T-helper 17 cell (primary cell): ENCODE data around the gene CYP1B1. TPM values are rescaled to one million over a fixed set of nuclear protein-coding genes. Genes with fewer than 3 reads are reported as not detected.

Source experiments
- ATAC-seq: fragments of 150-1000 bp; cut with Tn5 transposase; 2 replicates; pipeline ENCODE4 v1.10.0; 2021; ENCODE audit warnings: mild to moderate bottlenecking, moderate library complexity
- DNase-seq, 3 donors: peaks; one replicate each; pipeline versions ENCODE4 v3.0.0 to v3.0.0-alpha.2; 2020 to 2021
- H3K9me3 ChIP-seq: one replicate; pipeline ENCODE4 v1.7.0; 2013; ENCODE audit warnings: low read length, mild to moderate bottlenecking; ENCODE audit not compliant: control insufficient read depth, poor library complexity, severe bottlenecking
- H3K27ac Mint-ChIP-seq: one replicate; pipeline ENCODE4 v1.8.0; 2022; ENCODE audit warnings: mild to moderate bottlenecking, moderate library complexity, mixed read lengths
- H3K27me3 Mint-ChIP-seq: one replicate; pipeline ENCODE4 v1.8.0; 2022; ENCODE audit warnings: mixed read lengths
- H3K36me3 Mint-ChIP-seq: one replicate; pipeline ENCODE4 v1.8.0; 2022; ENCODE audit warnings: low read depth, mixed read lengths
- H3K4me1 Mint-ChIP-seq: one replicate; pipeline ENCODE4 v1.8.0; 2022; ENCODE audit warnings: mild to moderate bottlenecking, mixed read lengths
- H3K4me3 Mint-ChIP-seq: one replicate; pipeline ENCODE4 v1.8.0; 2022; ENCODE audit warnings: mild to moderate bottlenecking, moderate library complexity, mixed read lengths
- total RNA-seq, 4 donors: library from RNA in 2 of 4; stranded (reverse) in 2 of 4; gene quantifications; one replicate each; pipeline ENCODE4 v1.2.3 and lab custom pipeline; 2022 to 2026

Gene CYP1B1
- total RNA-seq, 2 donors from 2014 or later: 0.44 to 1.4 TPM

DNA sequence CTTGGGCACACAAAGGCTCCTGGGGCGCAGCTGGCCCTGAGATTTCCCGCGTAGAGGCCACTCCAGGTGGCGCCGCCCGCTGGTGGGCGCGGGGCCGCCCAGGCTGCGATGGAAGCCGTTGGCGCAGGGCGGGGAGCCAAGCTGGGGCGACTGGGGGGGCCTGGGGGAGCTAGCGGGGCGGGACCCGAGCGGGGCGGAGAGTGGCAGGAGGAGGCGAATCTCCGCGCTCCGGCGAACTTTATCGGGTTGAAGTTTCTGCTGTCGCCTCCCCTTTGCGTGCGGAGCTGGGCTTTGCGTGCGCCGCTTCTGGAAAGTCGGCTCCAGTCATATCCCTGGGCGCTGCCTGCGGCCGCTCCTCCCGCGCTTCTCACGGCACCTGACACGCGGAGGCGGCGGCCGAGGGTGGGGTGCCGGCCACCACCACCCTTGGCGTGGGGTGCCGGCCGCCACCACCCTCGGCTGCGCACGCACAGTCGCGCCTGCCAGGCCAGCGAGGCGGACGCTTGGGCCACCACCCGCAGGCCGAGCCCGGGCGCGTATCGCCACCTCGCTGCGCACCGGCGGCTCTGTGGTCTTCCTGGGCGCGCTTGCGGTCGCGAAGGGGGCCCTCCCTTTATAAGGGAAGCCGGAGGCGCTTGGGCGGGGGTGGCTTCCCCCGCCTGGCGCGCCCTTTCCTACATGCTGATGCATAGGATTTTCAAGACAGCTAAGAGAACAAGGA, 919 bp upstream of the CYP1B1 start:
- Mint-ChIP-seq H3K27ac (no peak overlapping the region), H3K4me3 (peak overlapping the region; percentile 59), H3K36me3 (peaks cover 3% of the 10 kb centered on the region), H3K4me1 (peaks cover 8% of the 10 kb centered on the region), H3K27me3 (peaks cover 65% of the 10 kb centered on the region)
- peak; percentile 41 for ATAC-seq
- no peak for DNase-seq
- H3K9me3 ChIP-seq: no peaks in the 10 kb centered on the region

DNA sequence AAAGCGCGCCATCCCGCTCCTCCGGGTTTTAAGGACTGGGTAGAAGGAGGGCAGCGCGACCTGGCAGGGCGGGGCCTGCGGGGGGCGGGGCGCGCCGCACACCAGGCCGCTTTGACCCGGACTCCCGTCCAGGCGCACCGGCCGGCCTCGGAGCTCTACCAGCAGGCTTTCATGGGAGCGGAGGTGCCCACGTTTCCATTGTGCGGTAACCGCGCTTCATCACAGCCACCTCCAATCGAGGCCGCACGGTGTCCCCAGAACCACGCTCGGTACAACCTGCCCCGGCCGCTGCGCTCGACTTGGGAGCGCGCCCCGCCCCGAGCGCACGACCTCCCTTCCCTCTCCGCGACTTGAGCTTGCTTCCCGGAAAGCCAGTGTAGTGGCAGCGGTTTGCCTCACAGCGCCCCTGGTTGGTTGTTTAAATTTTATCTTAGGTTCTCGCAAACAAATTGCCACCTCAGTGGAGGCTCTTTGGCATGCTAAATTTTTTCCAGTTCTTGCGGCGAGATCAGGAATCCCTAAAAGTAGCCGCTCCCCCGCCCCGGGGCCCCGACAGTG, 280 bp upstream of the CYP1B1 start:
- Mint-ChIP-seq H3K27ac (no peak overlapping the region), H3K4me1 (peaks cover 8% of the 10 kb centered on the region), H3K36me3 (peaks cover 3% of the 10 kb centered on the region), H3K27me3 (peaks cover 61% of the 10 kb centered on the region), H3K4me3 (peak overlapping the region; percentile 59)
- no peaks in the 10 kb centered on the region for H3K9me3 ChIP-seq
- no peak for DNase-seq
- peak; percentile 35 for ATAC-seq

DNA sequence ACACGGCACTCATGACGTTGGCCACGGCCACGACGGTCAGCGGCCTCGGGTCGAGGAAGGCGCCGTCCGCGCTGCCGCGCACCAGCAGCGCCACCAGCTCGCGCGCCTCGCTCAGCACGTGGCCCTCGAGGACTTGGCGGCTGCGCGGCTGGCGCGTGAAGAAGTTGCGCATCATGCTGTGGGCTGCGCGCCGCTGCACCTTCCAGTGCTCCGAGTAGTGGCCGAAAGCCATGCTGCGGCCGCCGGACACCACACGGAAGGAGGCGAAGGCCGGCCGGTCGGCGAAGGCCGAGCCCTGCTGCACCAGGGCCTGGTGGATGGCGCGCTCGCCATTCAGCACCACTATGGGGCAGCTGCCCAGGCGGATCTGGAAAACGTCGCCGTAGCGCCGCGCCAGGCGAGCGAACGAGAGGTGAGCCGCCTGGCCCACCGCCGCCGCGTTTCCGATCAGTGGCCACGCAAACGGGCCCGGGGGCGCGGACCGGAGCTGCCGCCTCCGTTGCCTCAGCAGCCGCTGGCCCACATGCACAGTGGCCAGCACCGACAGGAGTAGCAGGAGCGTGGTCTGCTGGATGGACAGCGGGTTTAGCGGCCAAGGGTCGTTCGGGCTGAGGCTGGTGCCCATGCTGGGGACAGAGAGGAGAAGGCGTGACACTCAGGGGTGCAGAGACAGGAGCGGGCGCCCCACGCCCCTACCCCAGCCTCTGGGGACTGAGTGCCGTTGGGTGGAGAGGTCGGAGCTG, 1.0 kb downstream of the CYP1B1 start:
- Mint-ChIP-seq H3K27me3 (peaks cover 58% of the 10 kb centered on the region), H3K36me3 (peaks cover 2% of the 10 kb centered on the region), H3K4me3 (peak overlapping the region; percentile 56), H3K27ac (no peak overlapping the region), H3K4me1 (peaks cover 8% of the 10 kb centered on the region)
- DNase-seq (no peak), ATAC-seq (no peak)
- H3K9me3 ChIP-seq: no peaks in the 10 kb centered on the region

DNA sequence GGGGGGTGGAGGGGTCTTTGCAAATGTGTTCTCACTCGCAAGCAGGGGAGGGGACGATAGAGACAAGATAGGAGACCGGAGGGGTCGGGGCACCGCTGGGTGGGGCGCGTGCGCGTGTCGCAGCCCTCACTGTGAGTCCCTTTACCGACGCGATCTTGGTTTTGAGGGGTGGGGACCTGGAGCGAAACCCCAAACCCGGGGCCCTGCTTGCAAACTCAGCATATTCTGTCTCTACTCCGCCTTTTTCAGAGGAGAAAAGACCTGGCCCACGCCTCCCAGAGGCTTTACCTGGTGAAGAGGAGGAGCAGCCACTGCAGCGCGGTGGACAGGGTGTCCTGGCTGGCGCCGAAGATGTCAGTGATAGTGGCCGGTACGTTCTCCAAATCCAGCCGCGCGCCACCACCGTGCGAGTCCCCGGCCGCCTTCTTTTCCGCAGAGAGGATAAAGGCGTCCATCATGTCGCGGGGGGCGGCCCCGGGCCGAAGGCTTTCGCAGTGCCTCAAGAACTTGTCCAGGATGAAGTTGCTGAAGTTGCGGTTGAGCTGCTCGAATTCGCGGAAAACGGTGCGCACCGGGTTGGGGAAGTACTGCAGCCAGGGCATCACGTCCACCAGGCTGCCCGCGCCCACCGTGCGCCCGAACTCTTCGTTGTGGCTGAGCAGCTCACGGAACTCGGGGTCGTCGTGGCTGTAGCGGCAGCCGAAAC, 1.7 kb downstream of the CYP1B1 start:
- DNase-seq (no peak), ATAC-seq (no peak)
- Mint-ChIP-seq H3K4me3 (peak overlapping the region; percentile 75), H3K27ac (no peak overlapping the region), H3K36me3 (peaks cover 2% of the 10 kb centered on the region), H3K27me3 (peaks cover 51% of the 10 kb centered on the region), H3K4me1 (peaks cover 8% of the 10 kb centered on the region)
- H3K9me3 ChIP-seq: no peaks in the 10 kb centered on the region

DNA sequence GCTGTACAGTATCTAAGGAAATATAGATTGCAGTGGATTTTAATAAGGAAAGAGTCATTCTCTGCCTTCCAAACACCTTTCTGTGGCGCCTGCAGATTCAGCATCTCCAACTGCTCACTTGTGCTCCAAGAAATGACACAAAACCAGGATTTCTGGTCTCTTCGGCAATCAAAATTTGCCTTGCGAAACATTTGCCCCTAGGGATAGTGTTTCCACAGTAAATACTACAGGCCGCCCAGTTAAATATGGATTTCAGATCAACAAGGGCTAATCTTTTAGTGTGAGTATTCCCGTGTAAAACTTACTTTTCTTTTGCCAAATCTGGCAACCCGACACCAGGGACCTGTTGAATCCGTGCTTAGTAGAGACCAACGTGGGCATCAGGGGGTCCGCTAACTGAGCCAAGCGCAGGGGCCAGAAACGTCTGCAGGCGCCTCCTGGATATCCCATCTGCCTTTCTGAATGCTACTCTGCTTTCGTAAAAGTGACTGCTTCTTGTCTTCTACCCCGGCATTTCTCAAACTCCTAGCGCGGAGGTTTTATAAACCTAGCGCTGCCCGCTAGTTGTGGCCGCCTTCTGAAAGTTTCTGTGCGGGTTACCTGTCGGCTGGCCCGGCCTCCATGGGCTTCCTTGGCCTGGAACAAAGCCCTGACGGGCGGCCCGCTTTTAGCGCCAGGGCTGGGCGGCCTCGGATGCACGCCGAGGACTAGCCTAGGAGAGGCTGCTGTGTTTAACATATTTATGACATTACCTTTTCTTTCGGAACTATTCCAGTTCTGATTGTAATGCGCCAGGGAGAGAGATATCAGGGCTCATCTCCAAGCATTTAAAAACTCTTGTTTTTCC, 2.5 kb downstream of the CYP1B1 start:
- H3K9me3 ChIP-seq: no peaks in the 10 kb centered on the region
- Mint-ChIP-seq H3K27me3 (peaks cover 43% of the 10 kb centered on the region), H3K4me1 (peaks cover 8% of the 10 kb centered on the region), H3K4me3 (peak overlapping the region; percentile 75), H3K36me3 (peaks cover 2% of the 10 kb centered on the region), H3K27ac (no peak overlapping the region)
- no peak for DNase-seq
- ATAC-seq: no peak

DNA sequence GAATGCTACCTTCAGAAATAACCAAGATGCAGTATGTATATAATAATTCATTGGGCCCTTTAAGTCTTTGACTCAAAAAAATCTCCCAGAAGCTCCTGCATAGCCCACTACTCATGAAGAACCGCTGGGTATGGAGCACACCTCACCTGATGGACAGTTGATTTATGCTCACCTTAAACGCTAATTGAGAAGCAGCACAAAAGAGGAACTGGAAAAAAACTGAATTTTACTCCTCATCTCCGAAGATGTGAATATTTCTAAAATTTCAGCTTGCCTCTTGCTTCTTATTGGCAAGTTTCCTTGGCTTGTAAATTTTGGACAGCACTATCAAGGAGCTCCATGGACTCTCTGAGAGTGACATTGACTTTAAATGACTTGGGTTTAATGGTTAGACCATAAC, 5.5 kb downstream of the CYP1B1 start:
- H3K36me3 Mint-ChIP-seq: peaks cover 2% of the 10 kb centered on the region
- peaks cover 4% of the 10 kb centered on the region for H3K4me1 Mint-ChIP-seq
- H3K27ac Mint-ChIP-seq: no peak overlapping the region
- peaks cover 33% of the 10 kb centered on the region for H3K27me3 Mint-ChIP-seq
- no peak overlapping the region for H3K4me3 Mint-ChIP-seq
- no peak for ATAC-seq
- DNase-seq: no peak
- H3K9me3 ChIP-seq: no peaks in the 10 kb centered on the region

DNA sequence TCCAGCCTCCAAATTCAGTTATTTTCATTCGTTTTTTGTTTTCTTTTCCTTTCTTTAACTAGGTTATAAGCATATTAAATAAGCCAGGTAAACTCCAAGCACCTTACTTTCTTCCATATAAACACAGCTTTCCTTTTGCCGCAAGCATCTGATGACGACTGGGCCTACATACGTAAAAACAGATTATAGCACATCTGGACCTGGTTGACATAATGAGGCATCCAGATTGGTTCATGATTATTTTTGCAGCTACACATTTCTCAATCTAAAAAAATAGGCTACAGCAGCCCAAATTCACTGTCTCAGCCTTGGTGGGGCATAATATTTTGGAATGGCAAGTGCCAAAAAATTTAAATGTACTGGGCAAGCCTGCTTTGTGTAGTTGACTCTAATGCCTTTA, 7.7 kb downstream of the CYP1B1 start:
- ATAC-seq: no peak
- Mint-ChIP-seq H3K36me3 (no peaks in the 10 kb centered on the region), H3K27ac (no peak overlapping the region), H3K4me1 (no peaks in the 10 kb centered on the region), H3K4me3 (no peak overlapping the region), H3K27me3 (peaks cover 24% of the 10 kb centered on the region)
- no peaks in the 10 kb centered on the region for H3K9me3 ChIP-seq
- DNase-seq: no peak

DNA sequence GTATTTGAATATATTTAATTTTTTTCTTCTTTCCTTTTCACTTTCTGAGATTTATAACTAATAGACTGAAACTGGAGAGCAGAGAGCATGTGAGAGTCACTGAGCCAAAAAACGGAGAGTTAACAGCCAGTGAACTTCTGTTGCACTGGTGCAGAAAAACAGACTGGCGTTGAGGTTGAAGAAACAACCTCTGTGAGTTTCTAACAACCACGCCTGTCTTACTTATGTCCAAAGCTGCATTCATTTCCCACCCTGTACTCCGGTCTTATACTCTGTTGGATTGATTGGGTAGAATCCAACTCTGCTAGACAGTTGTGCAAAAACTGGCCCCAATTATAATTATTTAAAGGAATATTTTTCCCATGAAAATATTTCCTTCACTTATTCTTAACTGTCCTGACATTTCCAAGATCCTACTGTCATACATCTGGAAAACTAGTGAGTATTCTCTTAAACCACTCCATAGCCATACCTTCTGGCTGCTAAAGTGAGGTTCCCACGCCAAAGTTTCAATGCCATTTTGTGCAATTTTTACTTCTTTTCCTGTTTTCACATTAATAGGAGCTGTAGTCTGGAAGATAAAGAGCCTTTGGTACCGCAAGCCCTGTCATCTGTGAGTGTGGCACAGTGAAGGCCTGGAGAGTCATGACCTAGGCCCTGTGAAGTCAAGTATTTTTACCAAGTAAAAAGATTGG, 9.4 kb downstream of the CYP1B1 start:
- H3K27ac Mint-ChIP-seq: no peak overlapping the region
- ATAC-seq: no peak

DNA sequence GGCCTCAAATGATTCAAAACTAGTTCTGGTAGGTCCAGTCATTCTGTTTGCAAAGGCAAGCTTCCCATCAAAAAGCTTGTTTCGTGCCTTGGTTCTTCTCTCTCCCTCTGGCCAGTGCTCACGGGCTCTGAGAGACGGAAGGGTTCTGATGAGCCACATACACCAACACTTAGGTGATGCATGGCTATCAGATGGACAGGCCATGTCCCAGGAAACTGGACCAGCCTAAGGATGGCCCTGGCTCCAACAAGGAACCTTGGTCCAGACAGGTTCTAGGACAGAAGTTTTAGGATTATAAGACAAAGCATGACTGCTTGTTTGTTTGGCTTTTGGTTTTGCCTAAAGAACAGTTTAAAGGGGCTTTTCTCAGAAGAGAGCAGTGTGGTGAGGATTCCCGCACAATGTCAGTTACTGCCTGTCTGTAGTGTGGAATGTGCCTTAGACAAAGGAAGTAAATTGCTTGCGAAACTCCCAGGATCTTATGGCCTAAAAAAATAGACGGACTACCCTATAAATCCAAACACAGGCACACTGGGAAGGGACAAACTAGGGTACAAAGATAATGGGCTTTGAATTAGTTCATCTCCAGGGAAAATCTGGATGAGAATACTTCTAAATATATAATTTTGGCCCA, 10.3 kb downstream of the CYP1B1 start:
- Mint-ChIP-seq H3K4me1 (no peaks in the 10 kb centered on the region), H3K4me3 (no peak overlapping the region), H3K27me3 (peaks cover 10% of the 10 kb centered on the region), H3K36me3 (no peaks in the 10 kb centered on the region), H3K27ac (no peak overlapping the region)
- no peaks in the 10 kb centered on the region for H3K9me3 ChIP-seq
- no peak for ATAC-seq
- DNase-seq: no peak

More for the DNA sequence above, 9.4 kb downstream of the CYP1B1 start:
- no peak overlapping the region for H3K4me3 Mint-ChIP-seq
- DNase-seq: no peak
- no peaks in the 10 kb centered on the region for H3K4me1 Mint-ChIP-seq
- H3K9me3 ChIP-seq: no peaks in the 10 kb centered on the region
- peaks cover 16% of the 10 kb centered on the region for H3K27me3 Mint-ChIP-seq
- no peaks in the 10 kb centered on the region for H3K36me3 Mint-ChIP-seq

DNA sequence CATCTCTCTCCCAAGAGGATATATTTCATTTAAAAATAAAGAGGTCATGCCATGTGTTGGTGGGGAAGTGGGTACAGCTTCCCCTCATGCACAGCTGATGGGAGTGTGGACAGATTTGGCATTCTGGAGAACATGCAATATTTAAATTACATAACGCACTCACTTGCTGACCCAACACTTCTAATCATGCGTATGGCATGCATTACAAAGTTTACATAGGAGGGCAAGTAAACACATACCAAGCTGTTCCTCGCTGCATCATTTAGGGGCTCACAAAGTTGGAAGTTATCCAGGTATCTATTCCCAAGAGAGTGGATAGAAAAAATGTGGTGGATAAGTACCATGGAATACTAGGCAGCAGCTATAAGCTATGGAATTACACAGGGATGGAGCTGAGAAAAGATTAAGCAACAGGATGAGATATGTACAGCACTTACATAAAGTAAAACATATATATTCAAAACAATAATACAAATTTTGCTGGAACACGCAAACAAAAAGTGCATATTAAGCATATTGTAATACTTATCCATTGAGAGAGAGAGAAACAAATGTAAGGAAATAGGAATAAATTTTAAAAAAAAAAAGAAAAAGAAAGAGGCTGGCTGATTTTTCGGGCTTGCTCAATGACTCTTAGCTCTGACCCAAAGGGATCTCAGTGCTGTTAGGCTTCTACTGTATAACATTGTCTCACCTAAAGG, 11.0 kb downstream of the CYP1B1 start:
- no peaks in the 10 kb centered on the region for H3K36me3 Mint-ChIP-seq
- no peaks in the 10 kb centered on the region for H3K9me3 ChIP-seq
- no peak overlapping the region for H3K27ac Mint-ChIP-seq
- no peak overlapping the region for H3K4me3 Mint-ChIP-seq
- DNase-seq (no peak), ATAC-seq (no peak)
- H3K27me3 Mint-ChIP-seq: peaks cover 6% of the 10 kb centered on the region
- no peaks in the 10 kb centered on the region for H3K4me1 Mint-ChIP-seq

DNA sequence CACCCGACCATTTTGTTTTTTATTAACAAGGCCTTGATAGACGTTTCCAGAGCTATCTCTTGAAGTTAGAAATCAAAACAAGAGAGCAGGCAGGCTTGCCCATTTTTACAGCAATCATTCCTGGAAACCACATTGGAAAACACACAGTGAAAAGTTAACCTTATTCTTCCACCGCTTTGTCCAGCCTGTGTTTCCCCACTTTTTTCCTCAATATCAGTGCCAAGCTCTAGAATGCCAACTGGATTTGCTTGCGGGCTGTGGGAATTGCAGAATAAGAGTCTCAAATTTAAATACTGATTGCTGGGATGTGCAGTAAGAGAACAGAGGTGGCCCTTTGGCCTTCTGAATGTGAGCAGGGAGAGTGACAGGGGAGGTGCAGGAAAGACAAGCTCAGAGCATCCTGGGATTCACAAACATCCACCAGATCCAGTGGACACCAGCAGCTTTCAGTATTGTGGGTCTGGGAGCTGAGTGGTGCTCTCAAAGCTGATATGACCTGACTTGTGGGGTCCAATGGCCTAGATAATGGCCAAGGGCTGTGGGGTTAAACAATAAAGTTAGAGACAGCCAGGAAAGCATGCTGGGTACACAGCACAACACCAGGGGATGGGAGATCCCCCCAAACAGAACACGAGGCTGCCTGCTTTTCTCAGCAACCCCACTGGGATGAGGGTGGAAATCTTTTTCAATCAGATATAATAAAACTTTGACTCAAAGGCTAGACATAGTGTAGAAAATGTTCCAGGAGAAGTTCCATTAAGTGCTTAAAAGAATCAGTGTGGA, 15.5 kb downstream of the CYP1B1 start:
- Mint-ChIP-seq H3K27me3 (peaks cover 20% of the 10 kb centered on the region), H3K27ac (no peak overlapping the region), H3K36me3 (no peaks in the 10 kb centered on the region), H3K4me3 (no peak overlapping the region), H3K4me1 (peaks cover 4% of the 10 kb centered on the region)
- ATAC-seq (no peak), DNase-seq (no peak)
- no peaks in the 10 kb centered on the region for H3K9me3 ChIP-seq
